Measurements from ENCODE around the gene PLA2G4B.

- no peak for TF ChIP-seq CTCF (IDR thresholded peaks at IDR 0.05)
- no peak for TF ChIP-seq POLR2AphosphoS5 (IDR thresholded peaks at IDR 0.05)
Measured at GRCh38 chr15:41847981-41848380, 9.3 kb downstream of the PLA2G4B start.

Data from prostate gland (tissue), 2 donors.